Kidney capillary endothelial cell (primary cell): ENCODE results near the gene NCSTN.
"Not testable (repeated sequence)": the region's sequence is repeated elsewhere in the genome, so short reads cannot be mapped to it uniquely, and the experiment has no call there.

ENCODE experiments used
- DNase-seq: peaks from one replicate; pipeline ENCODE4 v3.0.0-alpha.2; 2018; ENCODE audit warnings: low spot score

Gene NCSTN

GRCh38 chr1:160371756-160372155, 28.6 kb downstream of the NCSTN start:
- no peak for DNase-seq

- DNase-seq, result no peak
Observed at GRCh38 chr1:160373696-160374095, 30.5 kb downstream of the NCSTN start.

- DNase-seq, result no peak
Observed at GRCh38 chr1:160374306-160375110, 31.3 kb downstream of the NCSTN start.

GRCh38 chr1:160375788-160376524, 32.8 kb downstream of the NCSTN start:
- DNase-seq, result no peak

- DNase-seq, result peak; percentile 56
Observed at GRCh38 chr1:160376525-160377131, 33.4 kb downstream of the NCSTN start.

- no peak for DNase-seq
Observed at GRCh38 chr1:160377585-160378206, 34.5 kb downstream of the NCSTN start.

- not testable (repeated sequence) for DNase-seq
Observed at GRCh38 chr1:160384812-160385211, 41.6 kb downstream of the NCSTN start.

- not testable (repeated sequence) for DNase-seq
Observed at GRCh38 chr1:160388406-160388805, 45.2 kb downstream of the NCSTN start.

- no peak for DNase-seq
Observed at GRCh38 chr1:160394673-160395072, 51.5 kb downstream of the NCSTN start.

GRCh38 chr1:160397651-160398050, 54.5 kb downstream of the NCSTN start:
- no peak for DNase-seq

GRCh38 chr1:160398823-160399222, 55.6 kb downstream of the NCSTN start:
- no peak for DNase-seq

- no peak for DNase-seq
Observed at GRCh38 chr1:160399544-160400222, 56.5 kb downstream of the NCSTN start.

GRCh38 chr1:160400223-160400645, 57.1 kb downstream of the NCSTN start, which contains the start of gene VANGL2:
VANGL2 (plus strand) TSS chr1:160400564; CDS start chr1:160415838, 15,274 bp downstream.
- no peak for DNase-seq

- DNase-seq, result no peak
Observed at GRCh38 chr1:160400646-160401486, 57.7 kb downstream of the NCSTN start.

- DNase-seq, result no peak
Observed at GRCh38 chr1:160401487-160401805, 58.3 kb downstream of the NCSTN start.

- DNase-seq, result no peak
Observed at GRCh38 chr1:160402001-160402795, 59.0 kb downstream of the NCSTN start.

- peak; percentile 56 for DNase-seq
Observed at GRCh38 chr1:160403244-160403643, 60.1 kb downstream of the NCSTN start.

GRCh38 chr1:160404094-160404493, 60.9 kb downstream of the NCSTN start:
- DNase-seq, result no peak

- DNase-seq, result no peak
Observed at GRCh38 chr1:160405331-160405877, 62.2 kb downstream of the NCSTN start.
